GM19193 (cell line): ENCODE results near the gene KIF5C.

Source experiments
- POLR2A ChIP-seq: IDR thresholded peaks from 4 replicates; pipeline ENCODE4 v1.6.1; 2011; ENCODE audit not compliant: insufficient read depth, insufficient read length; ENCODE audit errors: extremely low read depth

KIF5C gene

GRCh38 chr2:148979164-148979918, 104.3 kb downstream of the KIF5C start:
- no peak for TF ChIP-seq POLR2A

DNA sequence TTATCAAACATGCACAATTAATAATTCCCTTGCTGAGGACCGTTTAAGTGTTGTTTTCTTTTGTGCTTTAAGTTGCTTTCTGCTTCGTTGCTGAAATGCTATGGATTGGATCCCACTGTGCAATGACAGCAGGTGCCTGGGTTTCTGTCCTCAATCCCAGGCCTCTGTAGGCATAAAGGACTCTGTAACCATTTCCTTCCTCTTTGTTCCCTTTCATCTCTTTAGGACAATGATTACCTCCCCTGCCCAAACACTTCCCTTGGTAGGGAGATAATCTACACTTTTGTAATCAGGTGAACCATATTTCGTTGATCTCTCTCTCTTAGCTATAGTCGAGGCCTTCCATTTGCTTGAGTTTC, 104.9 kb downstream of the KIF5C start:
- no peak for TF ChIP-seq POLR2A

DNA sequence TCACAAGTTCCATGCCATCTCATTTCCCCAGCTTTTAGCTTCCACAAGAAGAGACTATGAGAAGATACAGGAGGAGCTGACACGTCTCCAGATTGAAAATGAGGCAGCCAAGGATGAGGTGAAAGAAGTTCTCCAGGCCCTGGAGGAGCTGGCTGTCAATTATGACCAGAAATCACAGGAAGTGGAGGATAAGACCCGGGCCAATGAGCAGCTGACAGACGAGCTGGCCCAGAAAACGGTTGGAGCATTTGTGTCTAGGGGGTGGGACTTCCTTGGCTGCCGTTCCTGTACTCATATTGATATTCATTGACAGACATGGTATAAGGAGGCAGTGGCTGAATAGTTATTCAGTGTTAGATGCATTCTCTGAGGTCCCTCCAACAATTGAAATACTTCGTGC, 106.3 kb downstream of the KIF5C start:
- TF ChIP-seq POLR2A = no peak

DNA sequence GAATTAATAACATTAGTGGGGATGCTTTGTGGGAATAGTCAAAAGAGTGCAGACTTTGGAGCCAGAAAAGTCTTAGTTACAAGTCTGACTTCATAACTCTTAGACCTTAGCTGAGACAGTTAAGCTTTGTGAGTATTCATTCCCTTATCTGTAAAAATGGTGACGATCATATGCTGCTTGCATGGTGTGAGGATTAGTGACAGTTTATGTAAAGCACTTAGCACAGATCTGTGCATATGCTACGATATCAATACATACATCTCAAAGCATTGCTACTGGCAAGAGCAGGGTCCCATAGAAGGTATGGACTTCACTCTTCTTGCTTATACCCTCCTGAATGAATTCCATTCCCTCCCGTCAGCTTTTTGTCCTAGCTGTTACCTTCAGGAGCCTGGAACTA, 106.8 kb downstream of the KIF5C start:
- no peak for TF ChIP-seq POLR2A

GRCh38 chr2:148982282-148982681, 107.3 kb downstream of the KIF5C start:
- no peak for TF ChIP-seq POLR2A

GRCh38 chr2:148983896-148984295, 108.9 kb downstream of the KIF5C start:
- no peak for TF ChIP-seq POLR2A

DNA sequence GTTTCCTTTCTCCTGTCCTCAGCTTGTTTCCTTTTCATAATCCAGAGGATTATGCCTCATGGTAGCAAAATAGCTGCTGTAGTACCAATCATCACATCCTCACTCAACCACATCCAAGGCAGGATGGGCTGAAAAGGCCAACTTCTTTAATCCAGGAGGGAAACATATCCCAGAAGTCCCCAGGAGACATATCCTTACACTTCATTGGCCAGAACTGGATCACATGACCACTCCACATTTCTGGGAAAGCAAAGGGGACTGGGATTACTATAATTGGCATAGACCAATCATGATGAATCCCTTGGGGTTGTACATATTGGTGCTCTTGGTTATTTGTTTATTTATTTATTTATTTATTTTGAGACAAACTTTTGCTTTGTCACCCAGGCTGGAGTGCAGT, 109.4 kb downstream of the KIF5C start:
- TF ChIP-seq POLR2A = no peak

DNA sequence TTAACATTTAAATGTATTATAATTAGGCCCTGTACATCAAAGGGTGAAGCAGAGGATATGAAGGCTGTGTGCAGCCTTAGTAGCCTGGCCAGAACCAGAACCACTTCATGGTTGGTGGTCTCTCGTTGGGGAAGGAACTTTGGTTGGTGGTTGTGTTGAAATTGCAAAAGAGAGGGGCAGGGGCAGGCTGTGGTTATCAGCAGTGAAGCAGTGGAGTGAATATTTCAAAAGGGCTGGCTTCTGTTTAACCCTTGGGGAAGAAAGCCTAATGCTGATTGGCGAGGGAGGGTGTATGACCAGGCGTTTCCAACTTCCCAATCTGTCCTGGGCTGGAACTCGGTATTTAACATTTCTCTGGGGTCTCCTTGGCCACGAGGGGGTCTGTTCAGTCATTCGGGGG, 112.3 kb downstream of the KIF5C start:
- TF ChIP-seq POLR2A = no peak

DNA sequence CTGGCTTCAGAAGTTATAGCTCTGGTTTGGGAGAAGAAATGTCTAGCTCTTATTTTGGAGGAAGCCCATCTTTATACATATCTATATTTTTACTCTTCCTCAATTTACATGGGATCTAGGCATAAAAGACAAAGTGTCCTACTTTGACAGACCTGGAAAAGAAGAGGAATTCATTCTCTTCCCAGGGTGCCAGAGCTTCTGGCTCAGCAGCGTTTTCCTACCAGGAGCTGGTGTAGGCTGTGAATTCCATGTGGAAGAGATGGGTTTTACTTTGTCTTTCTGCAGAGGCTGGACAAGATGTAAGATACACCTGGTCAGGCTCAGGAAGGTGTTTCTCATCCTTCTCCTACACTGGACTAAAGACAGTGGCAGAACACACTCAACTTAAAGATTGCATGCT, 113.3 kb downstream of the KIF5C start:
- TF ChIP-seq POLR2A = no peak

DNA sequence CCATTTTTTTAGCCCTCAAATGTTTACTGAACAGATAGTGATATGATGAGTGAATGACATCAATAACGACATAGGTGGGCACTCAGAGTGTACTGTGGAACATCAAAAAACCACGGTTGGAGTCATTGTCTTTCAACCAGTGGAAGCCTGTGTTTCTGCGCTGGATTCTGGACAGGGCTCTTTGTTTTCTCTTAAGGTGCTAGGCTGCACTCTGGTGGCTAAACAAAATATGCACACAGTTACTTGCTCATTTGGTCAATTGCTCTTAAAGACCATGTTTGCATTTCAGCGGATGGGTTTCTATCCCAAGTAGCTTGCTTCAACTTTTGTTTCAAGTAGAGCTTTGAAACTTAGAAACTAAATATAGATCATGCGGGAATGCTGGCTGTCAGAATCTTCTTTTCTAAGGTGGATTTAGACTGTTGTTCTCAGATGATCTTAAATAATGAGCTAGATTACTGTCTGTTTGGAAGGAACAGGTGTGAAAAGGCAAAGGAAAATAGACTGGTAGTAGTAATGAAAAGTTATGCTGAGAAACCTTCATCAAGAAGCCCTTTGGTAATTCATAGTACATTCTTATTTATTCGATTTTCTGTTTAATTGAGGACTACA, 115.0 kb downstream of the KIF5C start:
- no peak for TF ChIP-seq POLR2A

GRCh38 chr2:148990968-148991367, 115.9 kb downstream of the KIF5C start:
- TF ChIP-seq POLR2A = no peak

DNA sequence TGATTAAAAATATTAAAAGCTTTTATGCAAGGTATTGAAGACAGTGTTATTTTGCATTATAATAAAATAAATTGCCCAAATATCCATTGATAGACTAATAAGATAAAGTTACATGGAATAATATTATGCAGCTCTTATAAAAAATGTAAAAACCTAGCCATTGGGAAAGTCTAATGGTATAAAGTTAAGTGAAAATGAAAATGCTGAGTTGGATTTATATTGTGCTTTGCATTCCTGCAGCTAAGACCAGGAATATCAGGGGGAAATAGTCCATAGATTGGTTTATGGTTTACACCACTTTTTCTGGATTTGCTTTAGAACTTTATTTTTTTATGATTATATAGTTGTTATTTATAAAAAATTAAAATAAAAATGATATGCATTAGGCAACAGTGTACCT, 117.4 kb downstream of the KIF5C start:
- TF ChIP-seq POLR2A = no peak

GRCh38 chr2:148993351-148993750, 118.3 kb downstream of the KIF5C start:
- no peak for TF ChIP-seq POLR2A

GRCh38 chr2:148994341-148994740, 119.3 kb downstream of the KIF5C start:
- TF ChIP-seq POLR2A = no peak

- no peak for TF ChIP-seq POLR2A
Observed at GRCh38 chr2:148996805-148997204, 121.8 kb downstream of the KIF5C start.

DNA sequence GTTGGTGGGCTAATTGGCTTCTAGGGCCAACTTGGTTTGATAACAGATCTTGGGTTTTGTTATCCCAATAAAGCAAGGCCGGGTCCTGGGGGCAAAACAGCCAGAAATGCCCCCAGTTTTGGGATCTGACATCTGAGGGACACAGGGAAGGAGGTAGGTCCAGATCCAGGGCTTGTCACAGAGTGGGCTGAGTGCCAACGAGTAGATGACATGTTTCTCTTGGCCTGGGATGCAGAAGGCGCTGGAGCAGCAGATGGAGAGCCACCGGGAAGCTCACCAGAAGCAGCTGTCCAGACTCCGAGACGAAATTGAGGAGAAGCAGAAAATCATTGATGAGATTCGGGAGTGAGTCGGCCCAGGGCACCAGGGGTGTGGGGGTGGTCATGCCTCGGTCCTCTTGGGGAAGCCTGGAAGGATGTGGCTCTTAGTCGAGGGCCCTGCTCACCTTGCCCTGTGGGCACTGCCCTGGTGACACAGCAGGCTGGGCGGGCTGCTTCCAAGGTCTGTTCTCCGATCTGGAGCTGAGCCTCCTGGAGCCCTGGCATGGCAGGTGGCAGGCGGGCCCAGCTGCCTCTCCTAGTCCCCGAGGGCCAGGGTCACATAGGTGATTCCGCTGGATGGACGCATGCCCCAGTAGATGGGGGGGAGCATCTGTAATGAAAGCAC, 123.3 kb downstream of the KIF5C start:
- TF ChIP-seq POLR2A = no peak
